ENCODE results near the gene CACNA2D2.

The CACNA2D2 gene

DNA sequence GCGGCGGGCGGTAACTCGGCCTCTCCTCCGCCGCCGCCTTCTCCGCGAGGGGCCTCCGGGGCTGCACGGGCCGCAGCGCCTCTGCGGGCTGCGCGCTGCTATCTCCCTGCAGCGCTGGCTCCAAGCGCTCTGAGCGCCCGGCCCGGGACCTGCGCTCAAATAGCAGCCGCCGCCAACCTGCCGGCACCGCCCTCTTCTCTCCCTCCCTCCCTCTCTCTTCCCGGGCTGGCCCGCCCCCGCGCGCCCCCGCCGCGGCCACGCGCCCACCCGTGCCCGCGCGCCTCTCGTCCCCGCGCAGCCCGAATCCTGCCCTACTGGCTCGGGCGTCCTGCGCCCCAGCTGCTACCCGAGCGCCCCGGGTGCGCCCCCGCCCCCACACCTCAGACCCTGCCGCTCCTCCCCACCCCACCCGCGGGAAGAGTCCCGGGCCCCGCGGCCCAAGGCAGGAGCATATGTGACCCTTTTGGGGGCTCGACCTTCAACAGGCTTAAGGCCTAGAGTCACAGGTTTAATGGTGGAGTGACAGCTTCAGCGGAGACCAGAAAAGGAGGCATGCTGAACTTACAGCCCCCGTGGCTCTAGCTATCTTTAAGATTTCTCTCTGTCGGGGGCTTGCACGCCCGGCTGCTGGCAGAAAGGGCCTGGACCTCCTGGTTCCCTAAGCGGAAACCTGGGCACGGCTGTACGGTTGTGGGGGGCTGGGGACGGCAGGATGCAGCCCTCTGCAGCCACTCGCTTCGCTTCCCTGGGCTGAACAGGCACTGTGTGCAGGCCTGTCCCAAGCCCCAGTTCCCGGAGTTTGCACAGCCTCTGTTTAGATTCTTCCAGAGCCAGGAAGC lies at the start of gene CACNA2D2:
CACNA2D2 (minus strand) TSS at position 131 of the 839 bp plus-strand sequence. CDS start 211 bp downstream, outside the sequence.
- peak; percentile 12 to 39 for DNase-seq (ENCODE audit: extremely low read depth in 1 of 2, low read depth in 1 of 2)

DNA sequence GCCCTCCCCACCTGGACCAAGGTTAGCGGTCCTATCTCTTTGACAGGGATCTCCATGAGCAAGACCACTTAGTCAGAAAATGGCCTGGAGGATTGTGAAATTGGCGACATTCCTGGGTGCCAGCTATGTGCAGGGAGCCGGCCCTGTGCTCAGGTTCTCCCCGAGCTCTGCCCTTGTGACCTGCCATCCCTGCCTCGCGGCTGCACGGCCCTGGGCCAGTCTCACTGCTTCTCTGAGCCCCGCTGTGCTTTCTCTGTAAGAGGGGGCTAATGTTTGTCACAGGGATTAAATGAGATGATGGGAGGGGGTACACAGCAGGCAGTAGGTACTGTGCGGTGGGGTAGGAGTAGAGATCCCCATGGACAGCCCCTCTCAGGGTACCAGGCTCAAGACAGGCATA lies 49.2 kb upstream of the CACNA2D2 start:
- DNase-seq (ENCODE audit: extremely low read depth in 1 of 2, low read depth in 1 of 2): no peak

DNA sequence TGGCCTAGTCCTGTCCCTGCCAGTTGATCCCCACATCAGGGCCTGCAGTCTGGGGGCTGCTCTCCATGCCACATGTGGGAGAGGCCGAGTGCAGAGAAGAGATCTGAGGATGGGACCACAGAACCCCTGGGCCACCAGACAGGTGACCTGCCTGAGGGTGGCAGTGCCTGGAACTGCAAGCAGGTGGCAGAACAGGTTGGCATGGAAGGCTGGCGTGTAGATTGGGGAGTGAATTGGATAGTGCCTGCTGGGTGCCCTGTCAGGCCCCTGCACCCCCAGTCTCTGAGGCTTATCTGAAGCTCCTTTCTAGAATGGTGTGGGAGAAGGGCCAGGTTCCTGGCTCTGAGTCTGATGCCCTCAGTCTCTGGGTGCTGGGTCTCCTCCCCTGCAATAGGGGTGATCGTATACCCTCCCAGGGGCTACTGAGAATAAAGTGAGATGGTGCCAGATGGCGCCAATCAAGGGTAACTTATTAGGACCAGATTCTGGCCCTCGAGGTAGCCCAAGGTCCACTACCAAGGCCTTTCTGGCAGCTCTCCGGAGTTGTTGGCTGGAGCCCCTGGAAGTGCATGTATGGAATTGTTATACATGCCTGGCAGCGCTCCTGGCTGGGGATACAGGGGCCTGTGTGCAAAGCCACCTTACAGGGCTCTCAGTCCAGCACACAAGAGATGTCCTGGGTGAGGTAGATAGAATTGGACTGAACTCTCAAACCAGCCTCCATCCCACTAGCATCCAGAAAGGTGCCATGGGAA lies 48.4 kb upstream of the CACNA2D2 start:
- no peak for DNase-seq (ENCODE audit: extremely low read depth in 1 of 2, low read depth in 1 of 2)

DNA sequence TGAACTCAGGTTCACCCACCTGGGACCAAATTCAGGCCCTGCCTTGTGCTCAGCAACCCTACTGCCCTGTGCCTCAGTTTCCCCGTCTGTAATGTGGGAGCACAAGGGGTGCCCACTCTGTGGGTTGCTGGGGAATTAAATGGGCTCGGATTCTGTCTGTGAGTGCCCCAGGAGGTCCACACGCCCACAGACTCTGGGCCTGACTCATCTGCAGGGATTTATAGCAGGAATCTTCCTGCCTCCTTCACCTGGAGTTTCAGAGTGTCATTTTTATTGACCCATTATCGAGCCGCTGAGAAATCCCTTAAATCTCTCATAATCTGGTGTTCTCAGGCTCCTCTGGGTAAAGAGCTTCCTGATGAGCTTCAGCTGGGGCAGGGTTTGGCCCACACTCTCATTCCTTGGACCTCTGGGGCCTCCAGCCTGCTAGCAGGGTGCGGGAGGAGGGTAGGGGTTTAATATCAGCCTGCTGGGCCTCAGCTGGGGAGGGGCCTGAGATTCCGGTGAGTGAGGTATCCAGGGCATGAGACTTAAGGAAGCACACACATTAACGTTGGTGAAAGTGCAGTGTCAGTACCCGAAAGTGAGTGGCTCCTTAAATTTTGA lies 47.7 kb upstream of the CACNA2D2 start:
- no peak for DNase-seq (ENCODE audit: extremely low read depth in 1 of 2, low read depth in 1 of 2)

DNA sequence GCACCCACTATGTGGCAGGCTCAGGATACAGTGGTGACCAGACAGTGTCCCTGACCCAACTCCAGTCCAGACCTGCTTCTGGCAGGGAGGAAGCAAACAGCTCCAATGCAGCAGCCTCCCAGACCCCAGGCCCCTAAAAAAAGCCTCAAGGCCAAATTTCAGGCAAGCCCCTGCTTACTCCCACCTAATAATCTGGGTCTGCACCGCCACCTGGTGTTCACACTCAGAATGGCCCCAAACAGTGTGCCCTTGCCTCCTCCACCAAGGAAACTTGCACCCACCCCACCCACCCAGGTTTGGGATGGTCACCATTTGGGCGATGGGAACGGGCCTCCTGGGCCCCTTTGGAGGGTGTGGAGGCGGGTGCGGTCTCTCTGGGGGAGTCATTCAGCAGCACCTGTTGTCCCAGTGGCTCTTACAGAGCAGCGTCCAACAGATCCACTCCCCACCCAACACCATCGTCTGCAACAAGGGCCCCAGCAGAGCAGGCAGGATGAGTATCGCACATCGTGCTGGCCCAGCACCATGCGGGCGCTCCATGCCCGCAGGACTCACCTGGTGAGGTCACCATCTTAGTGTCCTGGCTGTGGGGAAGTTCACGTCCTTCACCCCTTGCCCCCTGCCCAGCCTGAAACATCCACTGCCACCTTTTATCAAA lies 46.8 kb upstream of the CACNA2D2 start:
- DNase-seq (ENCODE audit: extremely low read depth in 1 of 2, low read depth in 1 of 2): peak; percentile 21 to 49

DNA sequence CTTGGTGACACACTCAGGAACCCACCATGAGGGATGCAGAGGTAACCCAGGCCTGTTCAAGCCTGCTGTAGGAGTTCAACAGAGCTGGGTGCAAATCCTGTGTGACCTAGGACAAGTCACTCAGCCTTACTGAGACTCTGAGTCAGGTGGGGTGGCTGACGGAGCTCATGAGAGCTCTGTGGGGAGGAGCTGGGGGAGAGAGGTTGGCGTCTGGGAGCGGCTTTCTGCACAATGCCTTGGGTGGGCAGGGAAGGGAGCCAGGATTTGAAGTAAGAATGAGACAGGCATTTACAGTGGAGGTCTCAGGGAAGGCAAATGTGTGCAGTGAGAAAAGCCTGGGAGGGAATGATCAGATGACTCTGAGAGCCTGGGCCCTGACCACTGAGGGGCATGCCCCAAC lies 45.8 kb upstream of the CACNA2D2 start:
- no peak for DNase-seq (ENCODE audit: extremely low read depth in 1 of 2, low read depth in 1 of 2)

DNA sequence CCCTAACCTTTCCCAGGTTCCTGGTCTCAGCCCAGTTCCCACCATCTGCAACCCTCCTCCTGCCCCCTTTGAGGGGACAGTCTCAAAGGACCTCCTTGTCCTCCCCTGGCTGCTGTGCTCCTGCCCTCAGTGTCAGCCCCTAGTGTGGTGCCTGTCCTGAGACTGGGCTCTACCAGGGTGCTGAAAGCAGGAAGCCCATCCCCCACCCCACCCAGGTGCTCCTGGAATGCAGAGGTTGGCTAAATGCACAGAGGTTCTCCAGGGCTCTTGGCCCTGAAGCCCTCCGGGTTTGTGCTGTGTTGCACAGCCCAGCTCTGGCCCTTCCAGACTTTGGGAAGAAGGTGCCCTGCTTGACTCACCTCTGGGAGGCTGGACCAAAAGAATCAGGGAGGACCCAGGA lies 42.3 kb upstream of the CACNA2D2 start:
- DNase-seq (ENCODE audit: extremely low read depth in 1 of 2, low read depth in 1 of 2): no peak

DNA sequence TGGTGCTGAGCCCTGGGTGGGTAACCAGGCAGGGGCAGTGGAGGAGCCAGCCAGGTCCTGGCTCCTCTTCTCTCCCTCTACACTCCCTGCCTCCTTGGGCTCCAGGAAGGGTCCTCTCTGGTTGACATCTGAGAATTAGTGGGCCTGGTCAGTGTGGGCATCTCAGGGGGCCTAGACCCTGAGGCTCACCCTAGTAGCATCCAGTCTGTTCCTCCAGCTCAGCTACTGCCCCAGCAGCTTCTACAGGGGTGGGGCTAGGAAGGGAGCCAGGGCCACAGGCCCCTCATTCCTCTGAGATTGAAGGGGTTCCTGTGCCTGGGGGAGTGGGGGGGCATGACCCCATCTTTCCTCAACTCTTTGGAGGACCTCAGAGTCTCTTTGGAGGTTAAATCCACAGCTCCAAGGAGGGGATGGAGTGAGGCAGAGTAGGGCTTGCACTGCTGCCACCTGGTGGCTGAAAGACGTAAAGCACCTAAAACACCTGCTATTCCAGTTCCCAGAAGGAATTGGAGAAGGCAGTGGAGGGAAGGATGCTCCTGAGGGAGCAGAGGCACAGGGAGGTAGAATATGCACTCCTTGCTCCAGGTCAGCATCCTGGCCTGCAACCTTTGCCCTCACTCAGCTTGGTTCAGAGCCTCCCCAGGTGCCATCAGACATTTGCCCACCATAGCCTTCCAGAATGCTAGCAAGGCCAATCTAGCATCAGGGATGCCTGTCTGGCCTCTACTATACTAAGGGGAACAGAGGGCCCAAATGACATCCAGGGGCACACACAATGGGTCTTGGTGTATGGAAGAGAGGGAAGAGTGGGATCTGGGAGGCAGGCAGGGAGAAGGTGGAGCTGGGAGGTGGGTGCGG lies 39.0 kb upstream of the CACNA2D2 start:
- DNase-seq (ENCODE audit: extremely low read depth in 1 of 2, low read depth in 1 of 2): peak in 1 of 2 donors; percentile 23

DNA sequence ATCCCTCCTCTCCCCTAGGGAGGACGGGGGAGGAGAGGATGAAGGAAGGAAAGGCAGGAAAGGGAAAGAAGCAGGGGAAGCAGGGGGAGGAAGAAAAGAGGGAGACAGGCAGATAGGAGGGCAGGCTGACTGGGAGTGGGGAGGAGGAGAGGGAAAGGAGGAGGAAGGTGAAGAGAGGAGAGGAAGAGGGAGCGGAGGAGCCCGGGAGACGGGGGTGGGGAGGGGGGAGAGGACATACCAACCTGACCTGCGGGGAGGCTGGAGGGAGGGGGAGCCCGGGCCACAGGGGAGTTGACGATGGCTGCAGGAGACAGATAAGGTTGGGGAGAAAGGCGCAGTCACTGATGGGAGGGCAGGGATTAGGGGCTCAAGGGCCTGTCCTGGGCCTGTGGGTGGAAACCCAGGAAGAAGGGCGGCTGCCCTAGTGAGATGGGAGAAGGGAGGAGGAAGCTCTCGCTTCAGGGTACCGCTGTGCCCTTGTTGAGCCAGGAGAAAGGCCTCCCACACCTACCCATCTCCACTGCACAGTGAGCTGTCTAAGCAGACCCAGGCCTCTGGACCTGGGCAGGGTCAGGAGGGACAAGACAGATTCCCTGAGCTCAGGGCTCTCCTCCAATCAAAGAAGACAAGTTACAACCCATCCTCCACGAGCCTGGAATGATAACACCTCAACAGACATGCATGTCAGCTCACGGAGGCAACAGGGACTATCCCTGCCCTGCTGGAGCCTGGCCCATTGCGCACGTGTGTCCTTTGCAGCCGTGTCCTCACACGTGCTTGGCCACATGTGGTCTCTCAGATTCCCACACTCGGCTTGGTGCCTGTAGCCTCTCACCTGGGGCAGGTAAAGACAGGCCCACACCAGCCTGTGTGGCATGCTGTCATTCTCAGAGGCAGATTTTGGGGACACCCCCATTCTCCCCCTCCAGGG lies 36.2 kb upstream of the CACNA2D2 start:
- no peak for DNase-seq (ENCODE audit: extremely low read depth in 1 of 2, low read depth in 1 of 2)

DNA sequence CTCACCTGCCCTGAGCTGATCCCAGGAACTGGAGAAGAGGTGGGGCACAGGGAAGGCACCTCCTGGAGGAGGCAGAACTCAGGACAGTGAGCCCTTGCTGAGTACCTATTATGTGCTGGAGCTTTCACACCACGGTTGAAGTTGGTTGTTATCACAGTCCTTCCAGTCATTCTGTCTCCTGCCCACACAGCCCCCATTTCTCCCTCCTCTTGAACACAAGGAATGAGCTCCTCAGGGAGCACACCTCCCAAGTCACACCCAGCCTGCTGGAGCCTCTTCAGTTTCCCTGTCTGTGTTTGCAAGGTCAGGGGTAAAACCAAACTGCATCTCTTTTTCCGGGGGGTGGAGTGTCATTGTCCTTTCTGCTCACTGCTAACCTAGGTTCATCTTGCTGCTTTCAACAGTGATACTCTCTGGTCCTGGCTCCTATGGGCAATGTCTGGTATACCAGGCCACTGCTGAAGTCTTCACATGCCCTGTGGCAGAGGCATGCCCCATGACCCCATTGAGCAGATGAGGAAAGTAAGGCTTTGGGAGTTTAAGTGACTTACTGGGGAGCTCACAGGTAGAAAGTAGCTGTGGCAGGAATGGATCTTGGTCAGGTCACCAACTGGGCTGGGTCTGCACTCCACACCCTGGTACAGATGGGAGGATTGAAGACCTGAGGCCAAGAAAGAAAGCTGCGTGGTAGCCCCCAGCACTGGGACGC lies 34.1 kb upstream of the CACNA2D2 start:
- no peak for DNase-seq (ENCODE audit: extremely low read depth in 1 of 2, low read depth in 1 of 2)

DNA sequence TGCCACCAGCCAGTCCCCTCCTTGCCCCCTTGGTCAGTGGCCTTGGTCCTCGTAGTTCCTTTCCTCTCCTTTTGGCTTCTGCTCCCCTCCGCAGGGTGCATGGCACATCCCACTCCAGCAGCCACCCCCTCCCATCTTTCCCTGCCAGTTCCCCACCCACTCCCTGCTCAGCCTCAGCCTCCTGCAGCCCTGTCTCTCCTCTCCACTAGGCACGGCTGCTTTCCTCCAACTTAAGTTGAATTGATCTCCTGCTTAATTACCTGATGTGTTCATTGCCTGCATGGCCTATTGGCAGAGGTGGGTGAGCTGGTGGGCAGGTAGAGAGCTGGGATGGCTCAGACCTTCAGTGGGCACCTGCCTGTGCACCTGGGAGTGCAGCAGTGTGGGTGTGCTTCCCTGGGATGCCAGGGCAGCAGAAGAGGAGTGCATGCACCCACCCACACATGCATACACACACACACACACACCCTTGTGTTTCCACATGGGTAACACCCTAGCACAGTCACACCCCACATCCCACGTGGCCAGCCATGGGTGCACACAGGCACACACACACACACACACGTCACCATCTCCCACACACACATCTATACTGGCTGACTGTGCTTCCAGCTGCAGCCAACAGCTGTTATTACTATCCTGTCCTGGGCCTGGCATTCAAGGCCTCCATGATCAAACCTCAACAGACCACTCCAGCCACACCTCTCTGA lies 33.2 kb upstream of the CACNA2D2 start:
- DNase-seq (ENCODE audit: extremely low read depth in 1 of 2, low read depth in 1 of 2): no peak

DNA sequence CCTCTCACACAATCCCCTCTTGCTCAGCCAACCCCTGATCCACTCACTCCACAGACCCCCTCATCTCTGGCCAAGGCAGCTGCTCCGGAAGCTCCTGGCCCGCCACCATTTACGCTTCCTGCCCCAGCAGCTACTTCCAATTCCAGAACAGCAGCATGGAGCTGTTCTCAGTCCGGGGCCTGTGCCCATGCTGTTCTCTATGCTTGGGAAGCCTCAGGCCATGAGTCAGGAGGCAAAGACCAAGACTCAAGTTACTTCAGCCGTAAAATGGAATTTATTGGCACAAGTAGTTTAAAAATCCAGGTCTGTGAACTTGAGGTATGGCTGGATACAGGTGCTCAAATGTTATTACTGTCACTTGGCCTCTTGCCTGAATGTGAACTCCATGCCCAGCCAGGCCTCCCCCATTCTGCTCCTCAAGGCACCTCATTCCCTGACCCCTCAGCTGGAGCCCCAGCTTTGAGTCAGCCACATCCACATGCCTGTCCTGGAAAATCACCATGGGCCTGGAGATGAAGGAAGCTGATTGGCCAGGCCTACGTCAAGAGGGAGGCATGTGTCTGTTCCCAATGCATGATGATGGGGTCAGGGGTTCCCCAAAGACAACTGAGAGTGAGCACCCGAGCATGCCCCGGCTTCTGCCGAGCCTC lies 31.4 kb upstream of the CACNA2D2 start:
- DNase-seq (ENCODE audit: extremely low read depth in 1 of 2, low read depth in 1 of 2): no peak

DNA sequence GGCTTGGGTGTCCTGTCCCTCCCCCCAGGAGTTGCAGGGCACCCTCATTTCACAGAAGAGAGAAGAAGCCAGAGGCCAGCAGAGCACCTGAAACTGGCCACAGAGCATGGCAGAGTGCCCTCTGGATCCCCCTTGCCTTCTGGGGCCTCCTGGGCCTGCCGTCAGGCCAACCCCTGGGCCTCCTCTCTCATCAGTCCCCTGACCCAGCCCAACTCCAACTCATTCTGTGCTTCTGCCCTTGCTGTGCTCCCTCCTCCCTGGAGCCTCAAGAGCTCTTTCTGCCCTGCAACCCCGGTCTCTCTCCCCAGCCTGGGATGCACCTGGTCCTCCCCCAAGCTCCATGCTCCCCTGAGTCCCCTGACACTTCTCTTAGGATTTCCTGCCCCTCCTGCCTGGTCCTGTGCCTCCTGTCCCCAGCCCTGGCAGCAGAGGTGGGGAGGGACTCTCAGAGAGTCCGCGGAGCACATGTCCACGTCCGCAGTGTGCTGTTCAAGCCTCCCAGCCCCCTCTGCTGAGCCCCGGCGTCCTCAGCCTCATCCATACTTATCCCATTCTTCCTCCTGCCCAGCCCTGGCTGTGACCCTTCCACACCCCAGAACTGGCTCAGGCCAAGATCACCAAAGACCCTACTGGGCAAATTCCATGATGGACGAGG lies 30.5 kb upstream of the CACNA2D2 start:
- no peak for DNase-seq (ENCODE audit: extremely low read depth in 1 of 2, low read depth in 1 of 2)

DNA sequence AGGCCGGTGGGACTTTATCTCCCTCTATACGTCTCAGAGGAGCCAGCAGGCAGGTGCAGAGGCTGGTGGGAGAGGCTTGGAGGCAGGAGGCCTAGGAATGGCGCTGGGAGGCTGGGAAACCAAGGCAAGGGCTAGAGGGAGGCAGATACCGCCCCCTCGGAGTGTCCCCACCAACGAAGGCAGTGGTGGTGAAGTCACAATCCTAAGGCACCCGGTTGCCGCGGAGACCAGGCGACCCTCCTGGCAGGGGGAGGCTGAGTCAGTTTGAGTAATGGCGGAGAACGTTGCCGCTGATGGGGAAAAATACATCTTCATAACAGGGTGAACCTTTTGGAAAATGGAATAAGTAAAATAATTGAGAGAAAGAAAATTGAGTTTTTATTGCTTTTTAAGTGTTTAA lies 29.9 kb upstream of the CACNA2D2 start:
- DNase-seq (ENCODE audit: extremely low read depth in 1 of 2, low read depth in 1 of 2): no peak

DNA sequence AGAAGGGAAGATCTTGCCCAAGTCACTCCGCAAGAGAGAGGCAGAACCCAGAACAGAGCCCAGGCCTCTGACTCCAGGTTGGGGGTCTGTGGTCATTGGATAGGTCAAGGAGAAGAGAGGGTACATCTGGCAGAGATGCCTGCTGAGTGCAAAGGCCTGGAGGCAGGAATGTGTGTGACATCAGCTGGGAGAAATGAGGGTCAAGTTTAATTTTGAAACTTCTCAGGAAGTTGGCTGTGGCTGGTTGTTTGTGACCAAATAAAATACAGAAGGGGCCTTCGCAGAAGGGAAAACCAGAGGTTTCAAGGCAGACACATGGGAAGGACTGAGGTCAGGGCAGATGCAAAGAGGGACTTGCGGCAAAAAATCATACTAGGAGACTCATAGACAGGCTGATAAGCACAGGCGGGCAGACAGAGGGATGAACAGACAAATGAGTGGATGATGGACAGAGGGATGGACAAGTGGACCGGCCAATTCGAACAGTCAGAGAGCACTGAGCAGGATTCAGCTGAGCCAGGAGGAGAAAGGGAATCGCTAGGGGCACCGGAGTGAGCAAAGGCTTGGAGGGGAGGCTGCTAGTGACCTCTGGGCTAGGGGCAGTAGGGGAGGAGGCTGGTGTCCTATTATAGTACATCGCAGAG lies 28.8 kb upstream of the CACNA2D2 start:
- DNase-seq (ENCODE audit: extremely low read depth in 1 of 2, low read depth in 1 of 2): no peak

DNA sequence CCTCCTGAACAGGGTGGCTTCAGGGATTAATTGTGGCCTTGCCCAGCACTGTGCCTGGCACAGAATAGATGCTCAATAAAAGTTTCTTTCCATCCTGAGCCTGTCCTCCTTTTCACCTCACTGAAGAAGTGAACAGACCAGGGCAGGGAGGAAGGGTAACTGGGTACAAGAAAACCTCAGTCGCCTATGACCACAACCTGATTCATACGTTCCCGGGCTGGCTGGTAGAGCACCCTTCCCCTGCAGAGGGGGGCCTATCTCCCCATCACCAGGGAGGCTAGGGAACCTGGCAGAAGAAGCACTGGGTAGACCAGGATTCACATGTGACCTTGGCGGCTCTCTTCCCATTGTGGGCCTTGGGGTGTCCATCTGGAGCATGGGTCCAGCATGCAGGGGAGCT lies 27.8 kb upstream of the CACNA2D2 start:
- no peak for DNase-seq (ENCODE audit: extremely low read depth in 1 of 2, low read depth in 1 of 2)

Data from stimulated activated CD8-positive, alpha-beta memory T cell treated with anti-CD3 and anti-CD28 coated beads, Interleukin-7, amount 100 ng/mL, for 48 hours (primary cell).